ENCODE measurements around the gene SHCBP1L. TPM values are rescaled to one million over a fixed set of nuclear protein-coding genes. Genes with fewer than 3 reads are reported as not detected.
A peak's percentile ranks its signal among the peaks of the same experiment; 100 is the strongest.

The SHCBP1L gene
- total and polyA plus RNA-seq, 11 donors: 0.31 TPM; not detected in 10

- Histone ChIP-seq H3K27me3 (no peaks in the 10 kb centered on the region), H3K4me3 (no peak overlapping the region), H3K9me3 (no peaks in the 10 kb centered on the region), H3K36me3 (no peaks in the 10 kb centered on the region), H3K27ac (no peak overlapping the region), H3K4me1 (peaks cover 0 to 15% (median under 1%) of the 10 kb centered on the region in 12 donors)
- 82 to 85% (median 84%) methylated on average over 1 of the region's 1 CpG for WGBS, 4 donors
- no peak for TF ChIP-seq CTCF (IDR thresholded peaks at IDR 0.05)
- TF ChIP-seq POLR2A (IDR thresholded peaks at IDR 0.05): no peak
- DNase-seq: no peak
- ATAC-seq: no peak
- intact Hi-C loops (cut with DNase I): no loop called here
Observed at GRCh38 chr1:182996816-182997215, 43.9 kb upstream of the SHCBP1L start.

- Histone ChIP-seq H3K9me3 (no peaks in the 10 kb centered on the region), H3K4me3 (no peak overlapping the region), H3K27ac (no peak overlapping the region), H3K27me3 (no peaks in the 10 kb centered on the region), H3K36me3 (no peaks in the 10 kb centered on the region), H3K4me1 (peaks cover 0 to 11% (median 0%) of the 10 kb centered on the region in 12 donors)
- WGBS, 4 donors: 56 to 67% (median 57%) methylated on average over 4 of the region's 4 CpGs
- ATAC-seq (no peak), DNase-seq (no peak)
- no peak for TF ChIP-seq POLR2A (IDR thresholded peaks at IDR 0.05)
- TF ChIP-seq CTCF (IDR thresholded peaks at IDR 0.05): no peak
- intact Hi-C loops (cut with DNase I): no loop called here
Observed at GRCh38 chr1:182995894-182996293, 42.9 kb upstream of the SHCBP1L start.

GRCh38 chr1:182993746-182994145 lies 40.8 kb upstream of the SHCBP1L start:
- ATAC-seq (no peak), DNase-seq (no peak)
- Histone ChIP-seq H3K27ac (no peak overlapping the region), H3K27me3 (no peaks in the 10 kb centered on the region), H3K4me3 (no peak overlapping the region), H3K9me3 (no peaks in the 10 kb centered on the region), H3K36me3 (no peaks in the 10 kb centered on the region), H3K4me1 (no peaks in the 10 kb centered on the region)
- intact Hi-C loops (cut with DNase I): no loop called here
- no peak for TF ChIP-seq POLR2A (IDR thresholded peaks at IDR 0.05)
- no peak for TF ChIP-seq CTCF (IDR thresholded peaks at IDR 0.05)

- H3K27ac ChIP-seq: no peak overlapping the region
- DNase-seq: no peak
Observed at GRCh38 chr1:182990413-182991144, 37.6 kb upstream of the SHCBP1L start.

More at GRCh38 chr1:182990413-182991144, 37.6 kb upstream of the SHCBP1L start:
- Histone ChIP-seq H3K36me3 (no peaks in the 10 kb centered on the region), H3K27me3 (no peaks in the 10 kb centered on the region), H3K4me1 (peaks cover 0 to 11% (median 0%) of the 10 kb centered on the region in 12 donors), H3K9me3 (no peaks in the 10 kb centered on the region), H3K4me3 (no peak overlapping the region)
- intact Hi-C loops (cut with DNase I): no loop called here
- WGBS, 4 donors: 85 to 91% (median 87%) methylated on average over 7 of the region's 7 CpGs
- TF ChIP-seq CTCF (IDR thresholded peaks at IDR 0.05) (no peak), POLR2A (IDR thresholded peaks at IDR 0.05) (no peak)
- peak in 1 of 4 donors; percentile 18 for ATAC-seq

Data from heart left ventricle (tissue), 16 donors.